COLO829 (cell line): ENCODE data around the gene MYO3A.
"Not testable (repeated sequence)": the region's sequence is repeated elsewhere in the genome, so short reads cannot be mapped to it uniquely, and the experiment has no call there.

Experiments used
- DNase-seq: peaks from one replicate; pipeline ENCODE4 v3.0.0; 2012; ENCODE audit warnings: low spot score

MYO3A gene

GRCh38 chr10:26081459-26081858 lies 147.4 kb downstream of the MYO3A start:
- DNase-seq, result no peak

- no peak for DNase-seq
Measured at GRCh38 chr10:26085549-26085948, 151.5 kb downstream of the MYO3A start.

- DNase-seq, result no peak
Measured at GRCh38 chr10:26087666-26088065, 153.6 kb downstream of the MYO3A start.

- DNase-seq, result no peak
Measured at GRCh38 chr10:26090026-26090425, 156.0 kb downstream of the MYO3A start.

- DNase-seq, result no peak
Measured at GRCh38 chr10:26090762-26091161, 156.7 kb downstream of the MYO3A start.

GRCh38 chr10:26093229-26093628 lies 159.2 kb downstream of the MYO3A start:
- DNase-seq, result no peak

GRCh38 chr10:26095781-26096180 lies 161.8 kb downstream of the MYO3A start:
- peak; percentile 26 for DNase-seq

- DNase-seq, result not testable (repeated sequence)
Measured at GRCh38 chr10:26097549-26097948, 163.5 kb downstream of the MYO3A start.

GRCh38 chr10:26112532-26112931 lies 178.5 kb downstream of the MYO3A start:
- no peak for DNase-seq

GRCh38 chr10:26138613-26139012 lies 204.6 kb downstream of the MYO3A start:
- no peak for DNase-seq

- DNase-seq, result no peak
Measured at GRCh38 chr10:26156019-26156418, 222.0 kb downstream of the MYO3A start.

- DNase-seq, result no peak
Measured at GRCh38 chr10:26157734-26158133, 223.7 kb downstream of the MYO3A start.

- DNase-seq, result peak; percentile 14
Measured at GRCh38 chr10:26169466-26169865, 235.4 kb downstream of the MYO3A start.

- no peak for DNase-seq
Measured at GRCh38 chr10:26172131-26172530, 238.1 kb downstream of the MYO3A start.

- DNase-seq, result no peak
Measured at GRCh38 chr10:26173837-26174236, 239.8 kb downstream of the MYO3A start.

- DNase-seq, result no peak
Measured at GRCh38 chr10:26177341-26177740, 243.3 kb downstream of the MYO3A start.

GRCh38 chr10:26194275-26194674 lies 260.2 kb downstream of the MYO3A start:
- no peak for DNase-seq

GRCh38 chr10:26197248-26197647 lies 263.2 kb downstream of the MYO3A start:
- DNase-seq, result no peak

GRCh38 chr10:26198119-26198518 lies 264.1 kb downstream of the MYO3A start:
- no peak for DNase-seq

GRCh38 chr10:26199841-26200240 lies 265.8 kb downstream of the MYO3A start:
- peak; percentile 18 for DNase-seq

- no peak for DNase-seq
Measured at GRCh38 chr10:26205223-26205622, 271.2 kb downstream of the MYO3A start.

GRCh38 chr10:26211781-26212444 lies 277.9 kb downstream of the MYO3A start:
- no peak for DNase-seq

- DNase-seq, result no peak
Measured at GRCh38 chr10:26212511-26212910, 278.5 kb downstream of the MYO3A start.

- DNase-seq, result no peak
Measured at GRCh38 chr10:26213157-26213800, 279.2 kb downstream of the MYO3A start.
